Ammon's horn (tissue), 1 donor: Measurements from ENCODE around the gene FKBP6.
"Not testable (repeated sequence)": the region's sequence is repeated elsewhere in the genome, so short reads cannot be mapped to it uniquely, and the experiment has no call there.

Experiments used
- DNase-seq: peaks from one replicate; pipeline ENCODE4 v3.0.0-alpha.2; 2016; ENCODE audit warnings: low spot score

Gene FKBP6

GRCh38 chr7:73327922-73328321 is at the start of gene FKBP6, which contains the start of gene TRIM50:
TSS of gene FKBP6 (plus strand) at chr7:73328161. CDS start at chr7:73328429, 268 bp downstream.
TSS of gene TRIM50 (minus strand) at chr7:73328082. CDS start at chr7:73324787, 3,295 bp downstream.
- not testable (repeated sequence) for DNase-seq

GRCh38 chr7:73297235-73297634 is 30.7 kb upstream of the FKBP6 start:
- not testable (repeated sequence) for DNase-seq

GRCh38 chr7:73297706-73298105 is 30.3 kb upstream of the FKBP6 start:
- DNase-seq, result not testable (repeated sequence)

GRCh38 chr7:73299812-73300211 is 28.1 kb upstream of the FKBP6 start:
- DNase-seq, result not testable (repeated sequence)

GRCh38 chr7:73301108-73301507 is 26.9 kb upstream of the FKBP6 start:
- DNase-seq, result not testable (repeated sequence)

GRCh38 chr7:73302846-73303245 is 25.1 kb upstream of the FKBP6 start:
- not testable (repeated sequence) for DNase-seq

GRCh38 chr7:73303546-73303945 is 24.4 kb upstream of the FKBP6 start:
- no peak for DNase-seq

GRCh38 chr7:73304071-73304470 is 23.9 kb upstream of the FKBP6 start:
- no peak for DNase-seq

GRCh38 chr7:73304612-73305387 is 23.2 kb upstream of the FKBP6 start:
- DNase-seq, result not testable (repeated sequence)

GRCh38 chr7:73307436-73307835 is 20.5 kb upstream of the FKBP6 start:
- DNase-seq, result no peak

- DNase-seq, result no peak
Observed at GRCh38 chr7:73308074-73308664, 19.8 kb upstream of the FKBP6 start.

- DNase-seq, result peak; percentile 81
Observed at GRCh38 chr7:73308665-73309214, 19.2 kb upstream of the FKBP6 start, which contains the start of gene NSUN5. TSS of gene NSUN5 (minus strand) at chr7:73308826. CDS start at chr7:73308790, 36 bp downstream.

- not testable (repeated sequence) for DNase-seq
Observed at GRCh38 chr7:73311421-73311820, 16.5 kb upstream of the FKBP6 start.

GRCh38 chr7:73312831-73313520 is 15.0 kb upstream of the FKBP6 start:
- no peak for DNase-seq

- DNase-seq, result no peak
Observed at GRCh38 chr7:73313521-73313906, 14.4 kb upstream of the FKBP6 start.

- DNase-seq, result no peak
Observed at GRCh38 chr7:73314271-73314670, 13.7 kb upstream of the FKBP6 start.

GRCh38 chr7:73316521-73316920 is 11.4 kb upstream of the FKBP6 start:
- no peak for DNase-seq

- not testable (repeated sequence) for DNase-seq
Observed at GRCh38 chr7:73318656-73319204, 9.2 kb upstream of the FKBP6 start.

GRCh38 chr7:73319541-73319940 is 8.4 kb upstream of the FKBP6 start:
- DNase-seq, result not testable (repeated sequence)

- DNase-seq, result not testable (repeated sequence)
Observed at GRCh38 chr7:73320009-73320408, 8.0 kb upstream of the FKBP6 start.

- DNase-seq, result not testable (repeated sequence)
Observed at GRCh38 chr7:73323434-73324080, 4.4 kb upstream of the FKBP6 start.
